Endothelial cell of umbilical vein (primary cell): ENCODE results near the gene JPH2. TPM values are rescaled to one million over a fixed set of nuclear protein-coding genes. Genes with fewer than 3 reads are reported as not detected.

ENCODE experiments used
- BruUV-seq: library from RNA; stranded (reverse); fragments of 400-500 nt; replicated peaks from 2 replicates; lab custom pipeline; 2021; lab: Mats Ljungman, UMichigan
- CTCF ChIA-PET: fragments of 300-600, 350-600 bp; sonication (Branson Sonifier 250); formaldehyde crosslinking; loops from one replicate; lab custom pipeline; 2021; ENCODE audit warnings: antibody characterized with exemption, inconsistent platforms; lab: Charles Lee
- POLR2A ChIA-PET: fragments of 300-600, 350-600 bp; sonication (Branson Sonifier 250); formaldehyde crosslinking; loops from one replicate; lab custom pipeline; 2021; ENCODE audit warnings: antibody characterized with exemption, inconsistent platforms; lab: Charles Lee
- DNase-seq: peaks from one replicate; pipeline ENCODE4 v3.0.0-alpha.2; 2011; ENCODE audit warnings: low read depth, low spot score
- FAIRE-seq: peaks from 2 replicates; lab custom pipeline; 2011; peaks lifted over from hg19 to GRCh38; lab: Jason Lieb, UNC
- H2AFZ ChIP-seq: 2 replicates; pipeline ENCODE4 v1.6.0; 2012; ENCODE audit warnings: low read depth, low read length, control low read depth, inconsistent platforms
- H3K27ac ChIP-seq: 2 replicates; pipeline ENCODE4 v1.5.1; 2011; ENCODE audit warnings: low read depth, mild to moderate bottlenecking, control low read depth, low read length, moderate library complexity; ENCODE audit not compliant: insufficient read depth
- H3K27me3 ChIP-seq, 2 experiments: 2 replicates each; pipeline versions ENCODE4 v1.6.0 to v1.6.1; 2011; ENCODE audit warnings: low read length in 2 of 2, mixed read lengths in 1 of 2; ENCODE audit not compliant: control insufficient read depth in 2 of 2, insufficient read depth in 2 of 2
- H3K36me3 ChIP-seq, 2 experiments: 2 replicates in 1 of 2; 3 replicates in 1 of 2; pipeline ENCODE4 v1.5.1; 2011; ENCODE audit warnings: low read length in 2 of 2, mild to moderate bottlenecking in 1 of 2, moderate library complexity in 1 of 2; ENCODE audit not compliant: control insufficient read depth in 2 of 2, insufficient read depth in 2 of 2; ENCODE audit errors: extremely low read depth in 1 of 2
- H3K4me1 ChIP-seq: 3 replicates; pipeline ENCODE4 v1.5.1; 2011; ENCODE audit warnings: mild to moderate bottlenecking, low read length; ENCODE audit not compliant: control insufficient read depth, insufficient read depth; ENCODE audit errors: extremely low read depth
- H3K4me2 ChIP-seq: 2 replicates; pipeline ENCODE4 v1.6.1; 2011; ENCODE audit warnings: low read length, control low read depth, mixed read lengths; ENCODE audit not compliant: insufficient read depth
- H3K4me3 ChIP-seq, 3 experiments: fragments of 200-600 bp in 1 of 3; sonication (generic), shearing (Covaris generic) in 1 of 3; replicated peaks in 1 of 3; 2 replicates each; pipeline ENCODE4 v1.5.1; 2011 to 2016; ENCODE audit warnings: control low read depth in 3 of 3, low read length in 3 of 3, mild to moderate bottlenecking in 2 of 3, inconsistent platforms in 1 of 3, low read depth in 1 of 3, moderate library complexity in 1 of 3; ENCODE audit not compliant: insufficient read depth in 1 of 3
- H3K79me2 ChIP-seq: 2 replicates; pipeline ENCODE4 v1.6.0; 2012; ENCODE audit warnings: low read length, inconsistent platforms; ENCODE audit not compliant: control insufficient read depth, insufficient read depth
- H3K9ac ChIP-seq: replicated peaks from 2 replicates; pipeline ENCODE3; 2011; ENCODE audit warnings: low read length, control low read depth; ENCODE audit not compliant: insufficient read depth; ENCODE audit errors: extremely low read depth
- H3K9me1 ChIP-seq: replicated peaks from 3 replicates; pipeline ENCODE4 v1.6.0; 2011; ENCODE audit warnings: mild to moderate bottlenecking, low read length; ENCODE audit not compliant: control insufficient read depth, insufficient read depth; ENCODE audit errors: extremely low read depth
- H3K9me3 ChIP-seq: replicated peaks from 2 replicates; pipeline ENCODE4 v1.5.1; 2012; ENCODE audit warnings: low read length, inconsistent platforms; ENCODE audit not compliant: control insufficient read depth, insufficient read depth
- H4K20me1 ChIP-seq: replicated peaks from 2 replicates; pipeline ENCODE3; 2011; ENCODE audit warnings: mild to moderate bottlenecking, low read length; ENCODE audit not compliant: control insufficient read depth, insufficient read depth; ENCODE audit errors: extremely low read depth
- CTCF ChIP-seq, 2 donors: IDR thresholded peaks; 1 replicate in 1 of 2; 2 replicates in 1 of 2; pipeline ENCODE4 v1.5.1; 2011; ENCODE audit warnings: low read length in 2 of 2, mild to moderate bottlenecking in 2 of 2, moderate library complexity in 2 of 2, control low read depth in 1 of 2, inconsistent platforms in 1 of 2, low read depth in 1 of 2; ENCODE audit not compliant: insufficient read depth in 1 of 2; ENCODE audit errors: extremely low read depth in 1 of 2
- EZH2 ChIP-seq: IDR thresholded peaks from 2 replicates; pipeline ENCODE4 v1.6.1; 2012; ENCODE audit warnings: borderline replicate concordance, low read depth, mild to moderate bottlenecking, moderate library complexity, low read length, inconsistent platforms; ENCODE audit not compliant: severe bottlenecking
- FOS ChIP-seq: IDR thresholded peaks from 2 replicates; pipeline ENCODE4 v1.6.1; 2011; ENCODE audit warnings: mild to moderate bottlenecking, low read length, moderate library complexity, borderline replicate concordance; ENCODE audit not compliant: insufficient read depth
- GATA2 ChIP-seq: IDR thresholded peaks from 2 replicates; pipeline ENCODE4 v1.7.0; 2011; ENCODE audit warnings: low read depth, mild to moderate bottlenecking, moderate library complexity, mixed read lengths, low read length; ENCODE audit not compliant: insufficient read length, insufficient read depth
- JUN ChIP-seq: IDR thresholded peaks from 2 replicates; pipeline ENCODE4 v1.6.1; 2011; ENCODE audit warnings: borderline replicate concordance, low read depth; ENCODE audit not compliant: insufficient read length, insufficient read depth
- MYC ChIP-seq: IDR thresholded peaks from one replicate; pipeline ENCODE4 v1.6.1; 2011; ENCODE audit warnings: mild to moderate bottlenecking, low read depth, low read length
- POLR2A ChIP-seq: IDR thresholded peaks from 2 replicates; pipeline ENCODE4 v1.6.1; 2012; ENCODE audit warnings: low read depth, mild to moderate bottlenecking, control low read depth, low read length
- POLR2AphosphoS5 ChIP-seq: IDR thresholded peaks from 2 replicates; pipeline ENCODE4 v1.6.1; 2012; ENCODE audit warnings: low read depth, mild to moderate bottlenecking, control low read depth, low read length, moderate library complexity; ENCODE audit not compliant: insufficient read depth
- dilution Hi-C: fragments of 300-500 bp; cut with MboI; formaldehyde crosslinking; loops from one replicate; pipeline ENCODE4 v1.15.0; 2019; ENCODE audit warnings: low sequenced_read_pairs; ENCODE audit not compliant: extremely low pct_ligation_motif_present
- intact Hi-C: fragments of 100-400 bp; cut with micrococcal nuclease; formaldehyde crosslinking; loops from one replicate; pipeline ENCODE4 v1.10.0; 2022
- polyA plus RNA-seq, 4 experiments: library from polyadenylated mRNA; depleted of rRNA in 3 of 4; stranded (reverse) in 3 of 4; unstranded in 1 of 4; fragments of >200 nt; gene quantifications; 2 replicates each; pipeline versions ENCODE4 v1.2.1 to v1.2.3, GENCODE V29; 2011 to 2012; ENCODE audit warnings: missing spikeins in 1 of 4
- total RNA-seq: library from RNA; stranded (reverse); gene quantifications from 2 replicates; pipeline ENCODE4 v1.2.3, GENCODE V29; 2021
- TF ChIP-seq, protein P1 (sequence below): IDR thresholded peaks from 2 replicates; pipeline ENCODE4 v1.6.1; 2011; ENCODE audit not compliant: insufficient read depth, insufficient read length

Gene JPH2
- total and polyA plus RNA-seq, 2 donors (not counting 3 experiments of a cell fraction or from before 2014, with no cell fraction given) = not detected

DNA sequence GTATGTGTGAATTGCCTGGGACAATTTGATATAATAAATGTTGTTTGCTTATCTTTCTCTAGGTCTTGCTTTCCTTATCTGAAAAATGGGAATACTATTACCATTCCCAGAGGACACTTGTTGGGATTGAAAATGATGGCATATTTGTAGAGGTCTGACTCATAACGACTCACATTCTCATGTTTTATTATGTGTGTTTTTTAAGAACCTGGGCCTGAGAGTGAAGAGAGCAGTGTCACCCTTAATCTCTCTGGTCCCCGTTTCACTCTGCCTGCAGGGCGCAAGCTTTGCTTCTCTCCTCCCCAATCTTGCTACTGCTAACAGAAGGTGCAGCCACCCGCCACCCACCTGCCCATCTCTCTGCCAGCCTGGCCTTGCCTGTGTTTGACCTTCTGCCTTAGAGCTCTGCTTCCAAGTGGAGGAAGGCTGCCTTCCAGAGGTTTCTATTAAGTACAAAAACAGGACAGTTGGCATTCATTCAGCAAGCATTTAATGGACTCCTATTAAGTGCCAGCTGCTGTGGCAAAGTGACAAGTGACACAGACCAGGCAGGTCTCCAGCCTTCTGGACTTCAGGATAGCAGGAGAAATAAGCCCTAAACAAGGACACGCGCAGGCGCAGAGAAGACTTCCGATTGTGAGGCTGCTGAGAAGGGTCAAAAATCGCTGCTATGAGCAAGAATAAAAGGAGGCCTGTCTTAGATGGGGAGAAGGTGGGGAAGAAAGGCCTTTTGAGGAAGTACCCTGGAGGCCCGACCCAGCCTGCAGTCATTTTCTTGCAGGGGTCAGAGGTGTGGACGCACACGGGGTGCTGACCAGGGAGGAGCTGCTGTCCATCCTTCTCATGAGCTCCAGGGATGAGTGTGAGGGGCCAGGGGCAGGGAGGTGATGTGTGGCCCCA, 112.5 kb downstream of the JPH2 start:
- DNase-seq (peak; percentile 42), FAIRE-seq (peak; percentile 55)
- CTCF ChIA-PET = interaction anchor here (0.8 kb wide), 1 partner anchor 324 kb away, joined by 4 read pairs; no protein-coding TSS in a partner anchor
- no peaks in the 10 kb centered on the region for H3K9me1 ChIP-seq
- dilution Hi-C loops (no loop called here), intact Hi-C loops (loop anchor here (5.0 kb wide), 1 partner anchor 57 kb away; no protein-coding TSS in a partner anchor)
- peak overlapping the region; percentile 52 for H2AFZ ChIP-seq
- no peak overlapping the region for H3K4me3 ChIP-seq
- H3K27me3 ChIP-seq = no peaks in the 10 kb centered on the region
- POLR2A ChIA-PET = no interaction called here
- no peaks in the 10 kb centered on the region for H3K9me3 ChIP-seq
- TF ChIP-seq GATA2 (no peak), FOS (peak; percentile 88), POLR2AphosphoS5 (no peak), MYC (no peak), JUN (peak; percentile 62), CTCF (IDR thresholded peaks at IDR 0.05; ENCODE audit: extremely low read depth in 1 of 2, insufficient read depth in 1 of 2, low read depth in 1 of 2, low read length in 2 of 2) (no peak), EZH2 (no peak), POLR2A (no peak)
- TF ChIP-seq, protein P1, sequence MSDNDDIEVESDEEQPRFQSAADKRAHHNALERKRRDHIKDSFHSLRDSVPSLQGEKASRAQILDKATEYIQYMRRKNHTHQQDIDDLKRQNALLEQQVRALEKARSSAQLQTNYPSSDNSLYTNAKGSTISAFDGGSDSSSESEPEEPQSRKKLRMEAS = no peak
- no peaks in the 10 kb centered on the region for H4K20me1 ChIP-seq
- no peak overlapping the region for H3K9ac ChIP-seq
- no peak overlapping the region for H3K27ac ChIP-seq
- peaks cover 6% of the 10 kb centered on the region for H3K4me1 ChIP-seq
- no peaks in the 10 kb centered on the region for H3K36me3 ChIP-seq
- BruUV-seq = no TSS peak
- no peak overlapping the region for H3K4me2 ChIP-seq
- no peaks in the 10 kb centered on the region for H3K79me2 ChIP-seq
